Cardiac muscle cell (in vitro differentiated cells and primary cell): ENCODE data around the gene FBXW5. TPM values are rescaled to one million over a fixed set of nuclear protein-coding genes. Genes with fewer than 3 reads are reported as not detected.

Source experiments
- DNase-seq, 2 donors: peaks; one replicate each; pipeline versions ENCODE4 v3.0.0 to v3.0.0-alpha.2; 2010 to 2017; ENCODE audit warnings: low read depth in 1 of 2, low spot score in 1 of 2
- H3K27ac ChIP-seq: fragments of 200-600 bp; sonication (generic); 2 replicates; pipeline ENCODE4 v1.5.1; 2016
- H3K27me3 ChIP-seq: fragments of 200-600 bp; sonication (generic); 2 replicates; pipeline ENCODE4 v1.6.0; 2016; ENCODE audit warnings: control low read depth
- H3K36me3 ChIP-seq: fragments of 200-600 bp; sonication (generic); 2 replicates; pipeline ENCODE4 v1.5.1; 2016; ENCODE audit warnings: control low read depth
- H3K4me1 ChIP-seq: fragments of 200-600 bp; sonication (generic); 2 replicates; pipeline ENCODE4 v1.8.1; 2017; ENCODE audit warnings: low read depth, mild to moderate bottlenecking, mixed run types
- H3K4me3 ChIP-seq: fragments of 200-600 bp; sonication (generic); 2 replicates; pipeline ENCODE4 v1.5.1; 2016; ENCODE audit warnings: mild to moderate bottlenecking
- H3K9me3 ChIP-seq: fragments of 200-600 bp; sonication (generic); 2 replicates; pipeline ENCODE4 v1.5.1; 2017; ENCODE audit warnings: low read depth, mild to moderate bottlenecking, control low read depth
- CTCF ChIP-seq: IDR thresholded peaks from 2 replicates; pipeline ENCODE4 v1.5.1; 2012; ENCODE audit warnings: low read depth, mild to moderate bottlenecking, low read length
- polyA plus RNA-seq: library from polyadenylated mRNA; unstranded; fragments of >200 nt; fragmentation: Nextera tagmentation; extraction: Ambion mirVana; gene quantifications from 2 replicates; pipeline ENCODE4 v1.2.1, GENCODE V29; 2016
- total RNA-seq: library from RNA; depleted of rRNA; stranded (reverse); fragments of >200 nt; gene quantifications from 2 replicates; pipeline ENCODE4 v1.2.3, GENCODE V29; 2016

FBXW5 gene
- total and polyA plus RNA-seq, 2 experiments from 2014 or later = 119 to 188 TPM

- TF ChIP-seq CTCF = no peak
- DNase-seq = no peak
These were observed 53.9 kb downstream of the FBXW5 start for GRCh38 chr9:136890661-136891060.

More at GRCh38 chr9:136890661-136891060, 53.9 kb downstream of the FBXW5 start:
- Histone ChIP-seq H3K4me1 (no peaks in the 10 kb centered on the region), H3K27ac (no peak overlapping the region), H3K9me3 (no peaks in the 10 kb centered on the region), H3K4me3 (no peak overlapping the region), H3K27me3 (no peaks in the 10 kb centered on the region), H3K36me3 (no peaks in the 10 kb centered on the region)

Other genes with a start within 250 kb of the FBXW5 start
Only the 30 nearest of the 32 such genes appear.
- gene DIPK1B, start 232.2 kb downstream of the FBXW5 start, total RNA-seq = 163 and 188 TPM in 2 replicates
- gene DIPK1B, start 232.2 kb downstream of the FBXW5 start, polyA plus RNA-seq = 162 and 190 TPM in 2 replicates
- 0.63 TPM in 1 of 2 replicates, not detected in the other for gene LCN10, start 201.8 kb downstream of the FBXW5 start, total RNA-seq
- 0.25 and 0.71 TPM in 2 replicates for gene LCN10, start 201.8 kb downstream of the FBXW5 start, polyA plus RNA-seq
- not detected in 2 replicates for gene LCN6, start 196.2 kb downstream of the FBXW5 start, total RNA-seq
- not detected in 2 replicates for gene LCN6, start 196.2 kb downstream of the FBXW5 start, polyA plus RNA-seq
- not detected in 2 replicates for gene LCN8, start 186.5 kb downstream of the FBXW5 start, total RNA-seq
- 0.81 TPM in 1 of 2 replicates, not detected in the other for gene LCN8, start 186.5 kb downstream of the FBXW5 start, polyA plus RNA-seq
- 0.32 and 0.77 TPM in 2 replicates for gene LCN15, start 180.2 kb downstream of the FBXW5 start, total RNA-seq
- gene LCN15, start 180.2 kb downstream of the FBXW5 start, polyA plus RNA-seq = 0.17 TPM in 1 of 2 replicates, not detected in the other
- 200 and 306 TPM in 2 replicates for gene TMEM141, start 153.4 kb downstream of the FBXW5 start, total RNA-seq
- gene TMEM141, start 153.4 kb downstream of the FBXW5 start, polyA plus RNA-seq = 169 and 238 TPM in 2 replicates
- gene CCDC183, start 148.4 kb downstream of the FBXW5 start, total RNA-seq = 32.4 and 49.3 TPM in 2 replicates
- 40.1 and 43.1 TPM in 2 replicates for gene CCDC183, start 148.4 kb downstream of the FBXW5 start, polyA plus RNA-seq
- 131 and 153 TPM in 2 replicates for gene RABL6, start 136.8 kb downstream of the FBXW5 start, total RNA-seq
- 101 and 115 TPM in 2 replicates for gene RABL6, start 136.8 kb downstream of the FBXW5 start, polyA plus RNA-seq
- 8.5 and 12.2 TPM in 2 replicates for gene AJM1, start 102.3 kb downstream of the FBXW5 start, total RNA-seq
- gene AJM1, start 102.3 kb downstream of the FBXW5 start, polyA plus RNA-seq = 8.7 and 12.1 TPM in 2 replicates
- gene PHPT1, start 95.3 kb downstream of the FBXW5 start, total RNA-seq = 185 and 235 TPM in 2 replicates
- 557 and 565 TPM in 2 replicates for gene PHPT1, start 95.3 kb downstream of the FBXW5 start, polyA plus RNA-seq
- gene MAMDC4, start 92.4 kb downstream of the FBXW5 start, total RNA-seq = 22.2 and 29.7 TPM in 2 replicates
- gene MAMDC4, start 92.4 kb downstream of the FBXW5 start, polyA plus RNA-seq = 8.7 and 17.8 TPM in 2 replicates
- 741 and 1,028 TPM in 2 replicates for gene EDF1, start 78.4 kb downstream of the FBXW5 start, total RNA-seq
- 496 and 793 TPM in 2 replicates for gene EDF1, start 78.4 kb downstream of the FBXW5 start, polyA plus RNA-seq
- 20.0 and 25.6 TPM in 2 replicates for gene TRAF2, start 58.2 kb downstream of the FBXW5 start, total RNA-seq
- 37.2 and 45.6 TPM in 2 replicates for gene TRAF2, start 58.2 kb downstream of the FBXW5 start, polyA plus RNA-seq
- gene C8G, start 505 bp upstream of the FBXW5 start, total RNA-seq = 3.4 and 10.8 TPM in 2 replicates
- gene C8G, start 505 bp upstream of the FBXW5 start, polyA plus RNA-seq = 1.2 and 4.4 TPM in 2 replicates
- 5.0 and 11.4 TPM in 2 replicates for gene LCN12, start 7.5 kb upstream of the FBXW5 start, total RNA-seq
- gene LCN12, start 7.5 kb upstream of the FBXW5 start, polyA plus RNA-seq = 19.7 and 21.9 TPM in 2 replicates
- 2.6 and 3.9 TPM in 2 replicates for gene PTGDS, start 32.8 kb upstream of the FBXW5 start, total RNA-seq
- gene PTGDS, start 32.8 kb upstream of the FBXW5 start, polyA plus RNA-seq = 3.4 and 5.3 TPM in 2 replicates
- 0.36 TPM in 1 of 2 replicates, not detected in the other for gene LCNL1, start 38.3 kb upstream of the FBXW5 start, total RNA-seq
- gene LCNL1, start 38.3 kb upstream of the FBXW5 start, polyA plus RNA-seq = not detected in 2 replicates
- gene PAXX, start 47.7 kb upstream of the FBXW5 start, total RNA-seq = 94.6 and 130 TPM in 2 replicates
- gene PAXX, start 47.7 kb upstream of the FBXW5 start, polyA plus RNA-seq = 102 and 110 TPM in 2 replicates
- gene CLIC3, start 51.8 kb upstream of the FBXW5 start, total RNA-seq = not detected in 2 replicates
- gene CLIC3, start 51.8 kb upstream of the FBXW5 start, polyA plus RNA-seq = 0.75 and 0.87 TPM in 2 replicates
- gene ABCA2, start 83.5 kb upstream of the FBXW5 start, total RNA-seq = 48.7 and 56.7 TPM in 2 replicates
- 30.5 and 33.3 TPM in 2 replicates for gene ABCA2, start 83.5 kb upstream of the FBXW5 start, polyA plus RNA-seq
- gene FUT7, start 87.3 kb upstream of the FBXW5 start, total RNA-seq = not detected in 2 replicates
- not detected in 2 replicates for gene FUT7, start 87.3 kb upstream of the FBXW5 start, polyA plus RNA-seq
- 40.8 and 65.1 TPM in 2 replicates for gene NPDC1, start 101.4 kb upstream of the FBXW5 start, total RNA-seq
- 83.5 and 94.9 TPM in 2 replicates for gene NPDC1, start 101.4 kb upstream of the FBXW5 start, polyA plus RNA-seq
- not detected in 2 replicates for gene ENTPD2, start 109.3 kb upstream of the FBXW5 start, total RNA-seq
- not detected in 2 replicates for gene ENTPD2, start 109.3 kb upstream of the FBXW5 start, polyA plus RNA-seq
- 6.3 and 42.1 TPM in 2 replicates for gene SAPCD2, start 125.8 kb upstream of the FBXW5 start, total RNA-seq
- gene SAPCD2, start 125.8 kb upstream of the FBXW5 start, polyA plus RNA-seq = 4.7 and 28.3 TPM in 2 replicates
- 5.8 and 13.3 TPM in 2 replicates for gene UAP1L1, start 132.8 kb upstream of the FBXW5 start, total RNA-seq
- 9.9 and 17.9 TPM in 2 replicates for gene UAP1L1, start 132.8 kb upstream of the FBXW5 start, polyA plus RNA-seq
- gene MAN1B1, start 142.2 kb upstream of the FBXW5 start, total RNA-seq = 59.4 and 73.3 TPM in 2 replicates
- 67.6 and 86.7 TPM in 2 replicates for gene MAN1B1, start 142.2 kb upstream of the FBXW5 start, polyA plus RNA-seq
- 125 and 144 TPM in 2 replicates for gene DPP7, start 170.0 kb upstream of the FBXW5 start, total RNA-seq
- gene DPP7, start 170.0 kb upstream of the FBXW5 start, polyA plus RNA-seq = 202 and 204 TPM in 2 replicates
- 0.03 TPM in 1 of 2 replicates, not detected in the other for gene GRIN1, start 194.4 kb upstream of the FBXW5 start, total RNA-seq
- 0.22 and 0.49 TPM in 2 replicates for gene GRIN1, start 194.4 kb upstream of the FBXW5 start, polyA plus RNA-seq
- not detected in 2 replicates for gene LRRC26, start 225.3 kb upstream of the FBXW5 start, total RNA-seq
- gene LRRC26, start 225.3 kb upstream of the FBXW5 start, polyA plus RNA-seq = 1.4 and 2.3 TPM in 2 replicates
- not detected in 2 replicates for gene TMEM210, start 227.3 kb upstream of the FBXW5 start, total RNA-seq
- gene TMEM210, start 227.3 kb upstream of the FBXW5 start, polyA plus RNA-seq = not detected in 2 replicates